Karpas-422 (cell line): ENCODE measurements around the gene RNF19B. TPM values are rescaled to one million over a fixed set of nuclear protein-coding genes. Genes with fewer than 3 reads are reported as not detected.

Experiments used
- DNase-seq: peaks from one replicate; pipeline ENCODE4 v3.0.0-alpha.2; 2015
- H2AFZ ChIP-seq: fragments of 200-600 bp; sonication (generic); 2 replicates; pipeline ENCODE4 v1.6.1; 2014; ENCODE audit warnings: antibody characterized with exemption, low read length, mixed read lengths
- H3K27ac ChIP-seq: fragments of 200-600 bp; sonication (generic); 2 replicates; pipeline ENCODE4 v1.5.1; 2014; ENCODE audit warnings: mild to moderate bottlenecking, low read length, moderate library complexity
- H3K27me3 ChIP-seq: fragments of 200-600 bp; sonication (generic); 2 replicates; pipeline ENCODE4 v1.6.1; 2014; ENCODE audit warnings: low read length, mixed read lengths
- H3K36me3 ChIP-seq: fragments of 200-600 bp; sonication (generic); 2 replicates; pipeline ENCODE4 v1.6.1; 2014; ENCODE audit warnings: low read length, mixed read lengths; ENCODE audit not compliant: insufficient read depth
- H3K4me1 ChIP-seq: fragments of 200-600 bp; sonication (generic); 2 replicates; pipeline ENCODE4 v1.6.1; 2014; ENCODE audit warnings: mild to moderate bottlenecking, low read length, mixed read lengths
- H3K4me2 ChIP-seq: fragments of 200-600 bp; sonication (generic); 2 replicates; pipeline ENCODE4 v1.6.1; 2014; ENCODE audit warnings: low read length, low read depth, mild to moderate bottlenecking; ENCODE audit not compliant: poor library complexity, severe bottlenecking
- H3K4me3 ChIP-seq: fragments of 200-600 bp; sonication (generic); 2 replicates; pipeline ENCODE4 v1.5.1; 2014; ENCODE audit warnings: mild to moderate bottlenecking, antibody characterized with exemption, low read length, mixed read lengths
- H3K79me2 ChIP-seq: fragments of 200-600 bp; sonication (generic); 2 replicates; pipeline ENCODE4 v1.6.1; 2014; ENCODE audit warnings: mild to moderate bottlenecking, low read length, mixed read lengths
- H3K9ac ChIP-seq: fragments of 200-600 bp; sonication (generic); 2 replicates; pipeline ENCODE4 v1.6.0; 2014; ENCODE audit warnings: low read length
- H3K9me2 ChIP-seq: fragments of 200-600 bp; sonication (generic), shearing (Covaris generic); replicated peaks from 2 replicates; pipeline ENCODE4 v1.6.0; 2014; ENCODE audit warnings: mild to moderate bottlenecking, low read length, moderate library complexity; ENCODE audit not compliant: insufficient read depth
- H3K9me3 ChIP-seq: fragments of 300-700, 200-600 bp; sonication (generic); 2 replicates; pipeline ENCODE4 v1.6.1; 2014; ENCODE audit warnings: low read length, mixed read lengths
- H4K20me1 ChIP-seq: fragments of 200-600 bp; sonication (generic); 2 replicates; pipeline ENCODE4 v1.6.1; 2014; ENCODE audit warnings: mild to moderate bottlenecking, antibody characterized with exemption, low read length, low read depth; ENCODE audit not compliant: insufficient read depth
- total RNA-seq: library from RNA; depleted of rRNA; stranded (reverse); fragments of >200 nt; shearing (Covaris generic); gene quantifications from 2 replicates; pipeline ENCODE4 v1.2.3, GENCODE V29; 2014; ENCODE audit warnings: low replicate concordance

Gene RNF19B
- total RNA-seq, 1 experiment from 2014 or later = 86.1 TPM

- no peaks in the 10 kb centered on the region for H3K79me2 ChIP-seq
- H3K4me1 ChIP-seq = no peaks in the 10 kb centered on the region
- H3K27ac ChIP-seq = no peak overlapping the region
- H2AFZ ChIP-seq = no peak overlapping the region
- no peak overlapping the region for H3K9ac ChIP-seq
- H3K36me3 ChIP-seq = peaks cover 6% of the 10 kb centered on the region; the same call in 1 of the 2 replicates
- no peak overlapping the region for H3K4me3 ChIP-seq
- no peaks in the 10 kb centered on the region for H3K9me2 ChIP-seq
- no peaks in the 10 kb centered on the region for H3K27me3 ChIP-seq
- DNase-seq = no peak
- H4K20me1 ChIP-seq = no peaks in the 10 kb centered on the region
- H3K4me2 ChIP-seq = no peak overlapping the region
- no peaks in the 10 kb centered on the region for H3K9me3 ChIP-seq
These were observed 43.8 kb downstream of the RNF19B start for GRCh38 chr1:32920833-32921232.

- Histone ChIP-seq H3K9ac (no peak overlapping the region), H2AFZ (no peak overlapping the region), H3K4me1 (no peaks in the 10 kb centered on the region), H3K4me2 (no peak overlapping the region), H4K20me1 (no peaks in the 10 kb centered on the region), H3K9me3 (no peaks in the 10 kb centered on the region), H3K27ac (no peak overlapping the region), H3K27me3 (no peaks in the 10 kb centered on the region), H3K9me2 (no peaks in the 10 kb centered on the region), H3K4me3 (no peak overlapping the region), H3K36me3 (peaks cover 6% of the 10 kb centered on the region; the same call in 1 of the 2 replicates), H3K79me2 (no peaks in the 10 kb centered on the region)
- DNase-seq = no peak
These were observed 44.5 kb downstream of the RNF19B start for GRCh38 chr1:32919811-32920733.

GRCh38 chr1:32918179-32918578 lies 46.4 kb downstream of the RNF19B start:
- no peaks in the 10 kb centered on the region for H4K20me1 ChIP-seq
- no peak overlapping the region for H2AFZ ChIP-seq

GRCh38 chr1:32917521-32917920 lies 47.1 kb downstream of the RNF19B start:
- Histone ChIP-seq H2AFZ (no peak overlapping the region), H3K4me1 (no peaks in the 10 kb centered on the region), H3K4me3 (no peak overlapping the region), H3K9me2 (no peaks in the 10 kb centered on the region), H3K27ac (no peak overlapping the region), H3K79me2 (no peaks in the 10 kb centered on the region), H3K4me2 (no peak overlapping the region), H4K20me1 (no peaks in the 10 kb centered on the region), H3K9me3 (no peaks in the 10 kb centered on the region), H3K27me3 (no peaks in the 10 kb centered on the region), H3K36me3 (peaks cover 6% of the 10 kb centered on the region; the same call in 1 of the 2 replicates), H3K9ac (no peak overlapping the region)
- no peak for DNase-seq

More at GRCh38 chr1:32918179-32918578, 46.4 kb downstream of the RNF19B start:
- no peaks in the 10 kb centered on the region for H3K27me3 ChIP-seq
- H3K27ac ChIP-seq = no peak overlapping the region
- peaks cover 6% of the 10 kb centered on the region; the same call in 1 of the 2 replicates for H3K36me3 ChIP-seq
- H3K4me1 ChIP-seq = no peaks in the 10 kb centered on the region
- no peak overlapping the region for H3K4me2 ChIP-seq
- no peak overlapping the region for H3K9ac ChIP-seq
- H3K9me3 ChIP-seq = no peaks in the 10 kb centered on the region
- no peak overlapping the region for H3K4me3 ChIP-seq
- DNase-seq = no peak
- H3K9me2 ChIP-seq = no peaks in the 10 kb centered on the region
- no peaks in the 10 kb centered on the region for H3K79me2 ChIP-seq

GRCh38 chr1:32915766-32916706 lies 48.6 kb downstream of the RNF19B start:
- Histone ChIP-seq H3K4me1 (no peaks in the 10 kb centered on the region), H3K9ac (no peak overlapping the region), H3K4me2 (no peak overlapping the region), H3K79me2 (no peaks in the 10 kb centered on the region), H3K4me3 (no peak overlapping the region), H3K9me3 (no peaks in the 10 kb centered on the region), H3K27ac (no peak overlapping the region), H2AFZ (no peak overlapping the region), H3K36me3 (peaks cover 6% of the 10 kb centered on the region; the same call in 1 of the 2 replicates), H3K9me2 (no peaks in the 10 kb centered on the region), H4K20me1 (no peaks in the 10 kb centered on the region), H3K27me3 (no peaks in the 10 kb centered on the region)
- DNase-seq = no peak

- Histone ChIP-seq H3K27ac (no peak overlapping the region), H3K27me3 (no peaks in the 10 kb centered on the region), H2AFZ (no peak overlapping the region), H3K36me3 (no peaks in the 10 kb centered on the region), H3K9ac (no peak overlapping the region), H4K20me1 (no peaks in the 10 kb centered on the region), H3K4me2 (no peak overlapping the region), H3K4me1 (no peaks in the 10 kb centered on the region), H3K9me2 (no peaks in the 10 kb centered on the region), H3K4me3 (no peak overlapping the region), H3K9me3 (no peaks in the 10 kb centered on the region), H3K79me2 (no peaks in the 10 kb centered on the region)
- no peak for DNase-seq
These were observed 54.3 kb downstream of the RNF19B start for GRCh38 chr1:32910319-32910718.

GRCh38 chr1:32907435-32907834 lies 57.2 kb downstream of the RNF19B start:
- no peak for DNase-seq
- Histone ChIP-seq H3K36me3 (no peaks in the 10 kb centered on the region), H3K9me3 (no peaks in the 10 kb centered on the region), H3K27ac (no peak overlapping the region), H3K4me3 (no peak overlapping the region), H3K27me3 (no peaks in the 10 kb centered on the region), H3K4me1 (no peaks in the 10 kb centered on the region), H3K9ac (no peak overlapping the region), H2AFZ (no peak overlapping the region), H3K4me2 (no peak overlapping the region), H3K9me2 (no peaks in the 10 kb centered on the region), H4K20me1 (no peaks in the 10 kb centered on the region), H3K79me2 (no peaks in the 10 kb centered on the region)

- H2AFZ ChIP-seq = no peak overlapping the region
- no peaks in the 10 kb centered on the region for H3K27me3 ChIP-seq
- H3K9me3 ChIP-seq = no peaks in the 10 kb centered on the region
- no peaks in the 10 kb centered on the region for H3K36me3 ChIP-seq
- no peaks in the 10 kb centered on the region for H3K79me2 ChIP-seq
- H3K4me1 ChIP-seq = no peaks in the 10 kb centered on the region
- DNase-seq = no peak
- no peak overlapping the region for H3K9ac ChIP-seq
- H3K4me3 ChIP-seq = no peak overlapping the region
- H3K4me2 ChIP-seq = no peak overlapping the region
- no peaks in the 10 kb centered on the region for H4K20me1 ChIP-seq
- no peaks in the 10 kb centered on the region for H3K9me2 ChIP-seq
- H3K27ac ChIP-seq = no peak overlapping the region
These were observed 58.0 kb downstream of the RNF19B start for GRCh38 chr1:32906654-32907053.
